ENCODE measurements around the gene AKAP1.

GRCh38 chr17:57067162-57067561 is 17.9 kb upstream of the AKAP1 start:
- TF ChIP-seq CTCF (conservative IDR thresholded peaks at IDR 0.05 in 1 of 2, IDR thresholded peaks at IDR 0.05 in 1 of 2; ENCODE audit: low read depth in 1 of 2, low read length in 2 of 2): no peak
- no peak for TF ChIP-seq EZH2 (IDR thresholded peaks at IDR 0.05; ENCODE audit: low read length, missing control alignments)
